NCI-H345 treated with DMSO at 0.1 percent for 48 hours (cell line): ENCODE results near the gene SALL4.
"Not testable (repeated sequence)": the region's sequence is repeated elsewhere in the genome, so short reads cannot be mapped to it uniquely, and the experiment has no call there.

Experiments
- DNase-seq: peaks from one replicate; lab custom pipeline; 2025; ENCODE audit not compliant: unreplicated experiment; lab: John Stamatoyannopoulos, UW

The SALL4 gene

DNA sequence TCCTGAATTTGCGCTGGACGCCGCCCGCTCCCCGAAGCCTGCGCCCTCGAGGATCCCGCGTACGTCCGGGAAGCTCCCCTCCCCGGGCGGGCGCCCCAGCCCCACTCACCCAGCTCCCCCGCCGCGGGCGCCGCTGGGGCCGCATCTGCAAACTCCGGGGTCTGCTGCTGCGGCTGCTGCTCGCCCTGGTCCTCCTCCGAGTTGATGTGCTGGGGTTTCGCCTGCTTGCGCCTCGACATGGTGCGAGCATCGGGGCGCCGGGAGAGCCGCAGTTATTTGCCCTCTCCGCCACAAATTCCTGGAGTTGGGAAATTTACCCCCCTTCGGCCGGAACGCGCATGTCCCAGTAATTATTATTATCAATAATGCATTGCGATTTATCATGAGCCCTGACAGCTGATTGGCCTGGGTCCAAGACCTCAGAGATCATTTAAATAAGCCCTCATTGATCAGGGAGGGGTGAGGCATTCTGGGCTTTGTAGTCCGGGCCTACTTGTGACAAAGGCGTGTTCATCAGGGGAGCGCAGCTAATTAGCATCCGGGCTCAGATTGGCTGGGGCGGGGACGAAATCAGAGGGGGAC lies at the start of gene SALL4:
Gene SALL4, minus strand, starts transcription at position 352 of the 582 bp plus-strand sequence. Its CDS starts 113 bp downstream, at position 239.
- DNase-seq: no peak

DNA sequence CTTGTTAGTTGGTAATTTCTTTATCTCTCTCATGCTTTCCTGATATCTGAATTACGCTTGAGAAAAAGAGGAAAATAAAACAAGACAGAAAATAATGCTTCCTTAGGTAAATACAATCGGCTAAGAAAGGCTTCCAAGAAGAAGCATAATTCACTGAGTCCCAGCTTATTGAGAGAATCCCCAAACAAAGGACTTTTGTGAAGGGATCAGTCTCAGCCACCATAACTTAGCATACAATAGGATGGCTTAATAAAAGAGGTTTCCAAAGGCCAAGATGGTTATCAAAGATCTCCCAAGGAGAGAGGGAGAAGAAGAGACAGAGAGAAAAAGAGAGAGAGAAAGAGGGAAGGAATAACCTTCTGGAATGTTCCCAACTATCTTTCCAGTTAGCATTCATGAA lies 46.0 kb upstream of the SALL4 start:
- no peak for DNase-seq

DNA sequence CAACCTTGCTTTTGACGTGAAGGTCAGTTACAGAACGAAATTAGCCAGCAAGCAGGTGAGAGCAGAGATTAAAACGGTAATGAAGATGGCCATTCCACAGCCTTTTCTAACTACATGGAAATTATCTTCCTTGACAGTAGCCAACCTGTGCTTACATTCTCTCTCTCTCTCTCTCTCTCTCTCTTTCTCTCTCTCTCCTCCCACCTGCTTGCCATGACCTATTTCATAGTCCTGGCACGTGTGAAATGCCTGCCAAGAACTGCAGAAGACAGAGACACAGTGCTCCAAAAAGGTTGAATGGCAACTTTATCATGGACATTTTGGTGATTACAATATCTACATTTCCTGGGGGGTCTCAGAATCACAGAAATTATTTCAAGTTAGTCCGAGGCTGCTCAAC lies 38.5 kb upstream of the SALL4 start:
- DNase-seq: no peak

DNA sequence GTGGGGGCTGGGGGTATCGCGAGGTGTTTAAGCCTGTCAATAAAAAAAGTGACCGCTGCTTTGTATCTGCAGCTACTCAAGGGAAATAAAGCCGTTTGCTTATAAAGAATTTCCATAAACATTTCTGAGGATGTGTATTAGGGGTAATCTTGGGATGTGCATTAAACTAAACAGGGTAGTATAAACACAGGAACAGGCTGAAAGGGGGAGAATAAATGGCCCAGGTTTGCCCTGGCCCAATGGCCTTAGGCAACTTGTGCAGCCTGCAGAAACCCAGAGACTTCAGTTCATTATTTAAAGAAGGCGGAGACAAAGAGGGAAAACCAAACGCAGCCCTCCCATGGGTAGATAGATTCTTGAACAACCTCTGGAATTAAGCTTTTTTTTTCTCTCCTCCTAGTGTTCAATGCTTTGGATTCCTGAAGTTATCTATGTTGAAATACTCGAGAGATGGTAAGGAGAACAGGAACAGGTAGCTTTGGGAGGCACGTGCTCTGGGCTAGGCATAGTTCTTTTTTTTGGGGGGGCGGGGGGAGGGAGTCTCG lies 35.6 kb upstream of the SALL4 start:
- no peak for DNase-seq

DNA sequence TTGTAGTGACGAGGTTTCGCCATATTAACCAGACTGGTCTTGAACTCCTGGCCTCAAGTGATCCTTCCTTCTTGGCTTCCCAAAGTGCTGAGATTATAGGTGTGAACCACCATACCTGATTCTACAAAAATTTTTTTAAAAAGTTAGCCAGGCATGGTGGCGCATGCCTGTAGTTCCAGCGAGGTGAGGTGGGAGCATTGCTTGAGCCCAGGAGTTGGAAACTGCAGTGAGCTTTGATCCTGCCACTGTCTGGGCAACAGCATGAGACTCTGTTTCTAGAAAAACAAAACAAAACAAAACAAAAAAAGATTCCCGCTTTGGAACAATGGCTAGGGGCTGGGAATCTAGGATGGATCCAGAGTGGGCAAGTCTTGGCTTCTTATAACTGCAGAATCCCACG lies 35.1 kb upstream of the SALL4 start:
- no peak for DNase-seq

DNA sequence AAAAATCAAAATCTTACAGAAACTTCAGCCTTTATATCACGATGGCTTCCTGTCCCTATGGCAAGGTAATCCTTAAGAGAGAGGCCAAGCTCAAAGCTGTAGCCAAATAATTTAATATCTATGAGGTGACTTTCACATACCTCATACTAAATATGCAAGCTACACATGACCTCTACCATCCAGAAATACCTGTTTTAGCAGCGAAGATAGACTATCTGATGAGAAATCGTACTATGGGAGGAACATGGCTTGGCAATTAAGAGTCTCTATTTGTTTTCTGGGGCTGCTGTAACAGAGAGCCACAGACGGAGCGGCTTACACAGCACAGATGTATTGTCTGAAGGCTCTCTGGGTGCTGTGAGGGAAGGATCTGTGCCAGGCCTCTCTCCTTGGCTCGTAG lies 31.0 kb upstream of the SALL4 start:
- DNase-seq: no peak

DNA sequence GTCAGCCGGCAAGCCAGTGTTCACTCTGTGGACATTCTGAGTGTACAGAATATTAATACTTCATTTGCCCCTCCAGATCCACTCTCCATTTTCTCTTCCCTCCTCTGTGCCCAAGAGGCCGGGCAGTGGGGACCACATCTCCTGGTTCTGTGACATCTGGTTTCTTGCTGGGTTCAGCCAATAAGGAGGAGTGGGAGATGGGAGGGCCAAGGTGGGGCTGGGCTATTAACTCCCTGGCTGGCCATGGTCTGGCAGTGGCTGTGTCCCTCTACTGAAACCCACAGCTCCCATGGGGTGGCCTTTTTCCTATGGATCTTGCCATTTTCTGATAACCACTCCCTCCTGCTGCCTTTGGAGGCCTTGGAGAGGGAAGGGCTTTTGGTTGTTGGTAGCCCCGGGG lies 30.0 kb upstream of the SALL4 start:
- no peak for DNase-seq

DNA sequence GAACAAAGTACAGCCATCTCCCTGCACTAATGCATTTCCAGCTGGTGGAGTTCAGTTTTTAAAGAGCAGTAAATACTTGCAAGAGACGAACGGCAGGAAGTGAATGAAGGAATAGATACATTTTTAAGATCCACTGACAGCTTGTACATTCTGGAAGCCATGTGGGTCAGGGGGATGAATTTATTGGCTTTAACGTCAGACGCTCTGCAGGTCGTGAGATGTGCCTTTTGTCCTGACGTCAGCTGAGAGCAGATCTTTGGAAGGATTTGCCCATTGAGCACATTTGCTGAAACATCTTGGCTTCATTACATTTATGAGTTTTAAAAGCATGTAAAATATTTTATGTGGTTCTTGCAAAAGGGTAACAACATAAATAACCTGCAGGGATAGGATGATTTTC lies 29.5 kb upstream of the SALL4 start:
- DNase-seq: no peak

DNA sequence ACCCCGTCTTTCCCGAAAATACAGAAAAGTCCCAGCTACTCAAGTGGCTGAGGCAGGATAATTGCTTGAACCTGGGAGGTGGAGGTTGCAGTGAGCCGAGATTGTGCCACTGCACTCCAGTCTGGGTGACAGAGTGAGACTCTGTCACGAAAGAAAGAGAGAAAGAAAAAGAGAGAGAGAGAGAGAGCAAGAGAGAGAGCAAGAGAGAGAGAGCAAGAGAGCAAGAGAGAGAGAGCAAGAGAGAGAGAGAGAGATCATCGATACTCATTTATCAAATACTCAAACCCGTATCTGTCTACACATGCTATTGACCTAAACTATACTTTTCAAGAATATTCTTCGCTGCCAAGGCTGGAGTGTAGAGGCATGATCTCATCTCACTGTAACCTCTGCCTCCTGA lies 28.2 kb upstream of the SALL4 start:
- DNase-seq: no peak

DNA sequence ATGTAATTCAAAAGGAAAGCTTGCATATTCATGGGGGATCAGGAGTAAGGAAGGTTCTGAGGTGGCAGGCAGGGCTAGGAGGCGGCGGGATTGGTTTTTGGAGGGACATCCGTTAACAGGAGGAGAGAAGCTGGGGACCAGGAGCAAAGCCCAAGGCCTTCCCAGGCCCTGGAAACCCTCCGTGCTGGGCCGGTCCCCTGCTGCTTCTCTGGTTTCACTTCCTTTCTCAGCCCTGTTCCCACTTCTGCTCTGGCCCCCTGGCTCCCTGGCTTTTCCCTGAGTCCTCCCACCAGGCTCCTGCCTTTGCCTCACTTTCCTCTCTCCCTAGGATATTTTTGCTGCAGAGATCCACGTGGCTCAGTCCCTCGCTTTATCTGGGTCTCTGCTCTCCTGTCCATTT lies 26.4 kb upstream of the SALL4 start:
- DNase-seq: no peak

DNA sequence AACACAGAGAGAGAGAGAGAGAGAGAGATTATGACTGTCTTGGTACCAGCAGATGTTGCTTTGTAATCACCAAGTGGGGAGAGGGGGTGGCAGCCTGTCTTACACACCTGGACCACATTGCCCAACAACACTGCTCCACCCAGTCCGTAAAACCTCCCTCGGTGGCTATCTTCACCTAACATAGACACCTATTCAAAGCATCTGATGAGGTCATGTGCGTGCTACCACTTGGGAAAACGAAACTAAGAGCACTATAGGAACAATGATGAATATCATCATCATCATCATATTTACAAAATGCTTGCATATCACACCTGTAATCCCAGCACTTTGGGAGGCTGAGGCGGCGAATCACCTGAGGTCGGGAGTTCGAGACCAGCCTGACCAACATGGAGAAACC lies 24.1 kb upstream of the SALL4 start:
- DNase-seq: no peak

DNA sequence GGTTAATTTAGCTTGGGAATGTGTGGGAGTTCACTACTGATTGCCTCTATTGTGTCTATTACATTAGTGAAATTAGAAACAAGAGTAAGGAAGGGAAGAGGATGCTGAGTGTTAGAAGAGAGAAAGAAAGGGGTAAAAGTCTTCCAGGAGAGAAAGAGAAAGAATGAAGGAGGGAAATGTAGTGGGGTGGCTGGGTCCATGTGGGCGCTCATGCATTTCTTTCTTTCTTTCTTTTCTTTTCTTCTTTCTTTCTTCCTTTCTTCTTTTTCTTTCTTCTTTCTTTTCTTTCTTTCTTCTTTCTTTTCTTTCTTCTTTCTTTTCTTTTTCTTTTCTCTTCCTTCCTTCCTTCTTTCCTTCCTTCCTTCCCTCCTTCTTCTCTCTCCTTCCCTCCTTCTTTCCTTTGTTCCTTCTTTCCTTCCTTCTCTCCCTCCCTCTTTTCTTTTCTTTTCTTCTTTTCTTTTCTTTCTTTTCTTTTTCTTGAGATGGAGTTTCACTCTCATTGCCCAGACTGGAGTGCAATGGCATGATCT lies 16.2 kb upstream of the SALL4 start:
- no peak for DNase-seq

DNA sequence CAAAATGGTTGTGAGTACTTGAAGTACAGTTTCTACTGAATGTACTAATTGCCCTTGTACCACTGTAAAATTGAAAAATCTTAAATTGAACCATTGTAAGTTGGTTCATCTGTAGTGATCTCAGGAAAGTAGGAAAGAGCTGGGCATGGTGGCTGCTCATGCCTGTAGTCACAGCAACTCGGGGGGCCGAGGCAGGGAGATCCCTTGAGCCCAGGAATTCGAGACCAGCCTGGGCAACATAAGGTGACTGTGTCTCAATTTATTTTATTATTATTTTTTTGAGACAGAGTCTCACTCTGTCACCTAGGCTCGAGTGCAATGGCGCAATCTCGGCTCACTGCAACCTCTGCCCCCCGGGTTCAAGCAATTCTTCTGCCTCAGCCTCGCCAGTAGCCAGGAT lies 14.5 kb upstream of the SALL4 start:
- not testable (repeated sequence) for DNase-seq

DNA sequence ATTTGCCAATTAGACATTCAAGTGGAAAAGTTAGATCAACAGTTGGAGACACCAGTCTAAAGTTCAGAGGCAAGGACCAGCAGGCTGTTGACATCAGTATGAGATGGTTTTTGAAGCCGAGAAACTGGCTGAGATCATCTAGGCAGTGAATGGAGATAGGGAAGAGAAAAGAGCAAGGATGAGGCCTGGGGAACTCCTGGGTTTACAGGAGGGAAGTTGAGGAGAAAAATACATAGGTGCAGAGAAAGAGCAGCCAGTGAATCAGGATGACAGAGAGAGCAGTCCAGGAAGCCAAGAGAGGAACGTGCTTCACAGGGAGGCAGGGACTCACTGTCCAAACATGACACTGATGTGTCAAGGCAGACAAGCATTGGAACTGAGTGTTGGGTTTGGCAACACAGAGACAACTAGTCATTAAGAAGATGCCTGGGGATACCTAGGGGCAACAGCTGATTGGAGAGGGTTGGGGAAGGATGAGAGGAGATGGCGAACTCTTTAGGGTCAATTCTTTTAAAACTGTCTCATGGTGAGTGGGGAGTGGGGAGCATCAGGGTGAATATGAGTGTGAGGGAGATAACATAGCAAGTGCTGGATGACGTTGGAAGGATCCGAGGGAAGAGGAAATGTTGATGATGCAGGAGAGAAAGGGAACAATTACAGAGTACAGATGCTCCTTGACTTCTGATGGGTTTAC lies 13.2 kb upstream of the SALL4 start:
- DNase-seq: no peak

DNA sequence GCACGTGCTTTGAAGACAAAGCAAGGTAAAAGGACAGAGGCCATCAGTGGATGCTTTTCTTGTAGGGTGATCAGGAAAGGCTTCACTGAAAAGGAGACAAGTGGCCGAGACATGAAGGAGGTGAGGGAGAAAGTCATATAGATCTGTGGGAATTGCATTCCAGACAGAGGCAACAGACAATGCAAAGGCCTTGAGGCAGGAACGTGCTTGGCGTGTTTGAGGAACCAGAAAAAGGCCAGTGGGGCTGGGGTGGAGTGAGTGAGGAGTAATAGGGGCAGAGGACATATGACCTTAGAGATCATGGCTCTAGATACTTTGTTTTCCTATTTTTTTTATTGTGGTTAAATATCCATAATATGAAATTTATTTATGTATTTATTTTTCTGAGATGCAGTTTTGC lies 10.5 kb upstream of the SALL4 start:
- DNase-seq: no peak

DNA sequence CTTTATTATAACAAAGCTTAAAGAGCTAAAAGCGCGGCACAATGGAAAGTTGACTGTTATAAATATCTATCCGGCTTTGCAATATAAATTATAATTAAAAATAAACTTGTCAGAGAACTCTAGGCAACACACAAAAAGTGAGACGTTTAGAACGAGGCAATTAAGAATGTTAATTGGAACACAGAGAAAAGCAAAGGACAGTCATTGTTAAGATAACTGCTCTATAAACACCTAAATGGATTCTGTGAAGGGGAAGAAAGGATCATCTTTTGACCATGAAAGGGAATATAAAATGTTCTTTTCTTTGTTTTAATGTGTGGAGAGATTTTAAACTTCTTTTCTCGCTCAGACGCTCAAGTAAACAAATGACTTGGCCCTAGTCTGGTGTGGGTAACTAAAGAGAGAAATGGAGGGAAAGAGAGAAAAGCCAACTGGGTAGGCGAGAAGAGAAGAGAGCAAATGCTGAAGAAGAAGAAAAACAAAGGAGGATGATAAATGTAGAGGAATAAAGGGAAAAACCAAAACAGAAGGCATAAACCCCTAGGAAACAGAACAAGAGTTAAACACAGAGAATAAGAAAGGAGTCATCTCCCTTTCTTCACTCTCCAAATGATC lies 9.3 kb upstream of the SALL4 start:
- no peak for DNase-seq

DNA sequence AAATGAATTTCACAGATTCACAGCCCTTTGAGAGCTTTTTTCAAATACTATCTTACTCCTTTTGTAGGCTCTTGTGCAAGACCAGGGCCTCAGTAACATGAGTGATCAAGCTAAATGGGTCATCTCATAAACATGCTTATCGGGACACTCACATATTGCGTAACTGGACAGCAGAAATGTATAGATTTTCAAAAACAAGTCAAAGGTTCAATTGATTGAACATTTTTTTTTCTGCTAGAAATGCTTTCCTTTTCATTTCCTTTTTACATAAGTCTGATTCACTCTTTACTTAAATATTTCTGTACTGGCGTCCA lies 8.7 kb upstream of the SALL4 start:
- no peak for DNase-seq

DNA sequence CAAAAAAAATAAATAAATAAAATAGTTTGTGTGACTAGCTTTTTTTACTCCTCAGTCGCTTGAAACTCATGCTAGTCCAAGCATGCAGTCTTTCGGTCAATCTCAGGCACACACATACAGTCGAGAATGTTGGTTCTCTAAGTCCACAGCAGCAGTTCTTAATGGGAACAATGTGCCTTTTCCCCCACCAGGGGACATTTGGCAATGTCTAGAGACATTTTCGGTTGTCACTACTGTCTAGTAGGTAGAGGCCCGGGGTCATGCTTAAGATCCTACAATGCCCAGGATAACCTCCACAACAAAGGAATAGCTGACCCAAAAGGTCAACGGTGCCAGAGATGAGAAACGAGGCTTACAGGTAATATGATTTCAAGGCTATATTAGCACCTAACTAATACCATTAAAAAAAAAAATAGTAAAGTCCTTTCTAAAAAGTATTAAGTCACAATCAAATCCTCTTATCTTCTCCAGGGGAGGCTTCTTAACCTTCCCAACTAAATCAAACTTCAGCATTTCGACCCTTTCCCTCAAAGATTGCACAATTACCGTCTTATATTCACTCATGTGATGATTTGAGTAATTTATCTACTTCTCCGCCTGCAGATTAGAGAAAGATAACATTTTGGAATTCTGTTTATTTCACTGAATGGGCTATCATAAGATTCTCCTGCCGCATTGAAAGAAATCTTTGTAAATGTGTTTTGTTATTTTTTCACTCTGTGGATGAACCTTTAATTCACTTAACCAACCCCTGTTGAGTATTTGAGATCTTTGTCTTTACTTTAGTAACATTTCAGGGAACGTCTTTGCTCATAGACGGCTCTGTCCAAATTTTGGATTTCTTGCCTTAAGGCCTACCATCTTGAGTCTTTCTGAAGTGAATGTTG lies 8.1 kb upstream of the SALL4 start:
- no peak for DNase-seq

DNA sequence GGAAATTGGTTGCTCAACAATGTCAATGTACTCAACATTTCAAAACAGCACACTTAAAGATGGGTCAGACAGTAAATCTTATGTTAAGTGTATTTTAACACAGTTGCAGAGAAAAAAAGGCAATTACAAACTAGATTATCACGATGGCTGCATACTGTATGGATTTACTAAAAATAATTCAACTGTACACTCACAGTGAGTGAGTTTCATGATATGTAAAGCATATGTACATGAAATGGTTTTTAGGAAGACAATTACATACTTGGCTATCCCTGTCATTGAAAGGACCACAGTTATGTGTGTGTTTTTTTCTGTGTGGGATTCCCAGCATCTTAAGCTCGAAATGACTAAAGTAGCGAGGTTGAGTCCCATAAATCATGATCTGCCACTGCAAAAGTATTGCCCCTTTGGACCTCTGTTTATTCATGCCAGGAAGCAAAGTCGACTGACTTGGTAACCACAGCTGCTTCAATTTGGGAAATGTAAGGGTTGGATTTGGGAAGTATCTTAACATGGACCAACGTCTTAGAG lies 5.5 kb upstream of the SALL4 start:
- DNase-seq: no peak

DNA sequence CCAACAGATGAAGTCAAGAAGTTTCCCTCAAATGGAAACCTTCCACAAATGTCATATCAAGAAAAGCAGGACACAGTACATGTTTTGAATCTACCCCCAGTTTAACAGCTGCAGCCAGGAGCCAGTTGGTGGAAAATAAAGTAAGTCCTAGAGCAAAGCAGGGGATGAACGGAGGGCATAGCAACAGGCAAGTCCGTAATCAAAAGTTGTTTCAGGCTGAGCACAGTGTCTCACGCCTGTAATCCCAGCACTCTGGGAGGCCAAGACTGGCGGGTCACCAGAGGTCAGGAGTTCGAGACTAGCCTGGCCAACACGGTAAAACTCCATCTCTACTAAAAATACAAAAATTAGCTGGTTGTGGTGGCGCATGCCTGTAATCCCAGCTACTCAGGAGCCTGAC lies 2.4 kb upstream of the SALL4 start:
- DNase-seq: no peak
